ENCODE data around the gene RBMS3. TPM values are rescaled to one million over a fixed set of nuclear protein-coding genes. Genes with fewer than 3 reads are reported as not detected.

Gene RBMS3
- polyA plus RNA-seq (2013, experiment 1 of 2; ENCODE audit: insufficient read length) = 11.3 TPM
- polyA plus RNA-seq (2013, experiment 2 of 2; ENCODE audit: insufficient read length) = 12.1 TPM

GRCh38 chr3:29280404-29281093, at the start of gene RBMS3:
TSS of gene RBMS3 (plus strand) at chr3:29281071.
- peak; percentile 98 for DNase-seq

- DNase-seq = peak; percentile 92
These were observed 47.7 kb upstream of the RBMS3 start for GRCh38 chr3:29233126-29233525.

- DNase-seq = no peak
These were observed 44.6 kb upstream of the RBMS3 start for GRCh38 chr3:29236146-29236840.

- no peak for DNase-seq
These were observed 41.5 kb upstream of the RBMS3 start for GRCh38 chr3:29239376-29239775.

- peak; percentile 81 for DNase-seq
These were observed 40.6 kb upstream of the RBMS3 start for GRCh38 chr3:29240248-29240647.

- DNase-seq = no peak
These were observed 40.0 kb upstream of the RBMS3 start for GRCh38 chr3:29240887-29241286.

GRCh38 chr3:29241855-29242254, 39.0 kb upstream of the RBMS3 start:
- no peak for DNase-seq

- no peak for DNase-seq
These were observed 38.6 kb upstream of the RBMS3 start for GRCh38 chr3:29242296-29242695.

- no peak for DNase-seq
These were observed 35.4 kb upstream of the RBMS3 start for GRCh38 chr3:29245441-29245840.

GRCh38 chr3:29247088-29247745, 33.7 kb upstream of the RBMS3 start:
- no peak for DNase-seq

GRCh38 chr3:29249829-29250345, 31.0 kb upstream of the RBMS3 start:
- no peak for DNase-seq

GRCh38 chr3:29255854-29256696, 24.8 kb upstream of the RBMS3 start:
- peak; percentile 66 for DNase-seq

- no peak for DNase-seq
These were observed 22.7 kb upstream of the RBMS3 start for GRCh38 chr3:29258161-29258560.

- no peak for DNase-seq
These were observed 19.8 kb upstream of the RBMS3 start for GRCh38 chr3:29261119-29261518.

GRCh38 chr3:29263476-29263875, 17.4 kb upstream of the RBMS3 start:
- no peak for DNase-seq

GRCh38 chr3:29265509-29266072, 15.3 kb upstream of the RBMS3 start:
- no peak for DNase-seq

GRCh38 chr3:29267226-29267625, 13.6 kb upstream of the RBMS3 start:
- no peak for DNase-seq

GRCh38 chr3:29268651-29269050, 12.2 kb upstream of the RBMS3 start:
- DNase-seq = no peak

GRCh38 chr3:29270752-29271151, 10.1 kb upstream of the RBMS3 start:
- DNase-seq = no peak

- no peak for DNase-seq
These were observed 9.4 kb upstream of the RBMS3 start for GRCh38 chr3:29271475-29271874.

- DNase-seq = no peak
These were observed 6.2 kb upstream of the RBMS3 start for GRCh38 chr3:29274667-29275066.

- DNase-seq = no peak
These were observed 5.6 kb upstream of the RBMS3 start for GRCh38 chr3:29275309-29275708.
